Activated B cell treated with CpG ODN at 0.5 μM for 24 hours (primary cell): Measurements from ENCODE around the gene CACNA1B. TPM values are rescaled to one million over a fixed set of nuclear protein-coding genes. Genes with fewer than 3 reads are reported as not detected.
"Not testable (repeated sequence)": the region's sequence is repeated elsewhere in the genome, so short reads cannot be mapped to it uniquely, and the experiment has no call there.

Experiments used
- ATAC-seq: fragments of 200-7000 bp; cut with Tn5 transposase; one replicate; pipeline ENCODE4 v1.10.0; 2021; ENCODE audit warnings: low read depth, mild to moderate bottlenecking, moderate library complexity
- CTCF ChIA-PET: fragments of 350-600 bp; sonication (Branson Sonifier 250); formaldehyde crosslinking; loops from one replicate; lab custom pipeline; 2021; ENCODE audit warnings: antibody characterized with exemption; lab: Charles Lee
- POLR2A ChIA-PET: fragments of 350-600 bp; sonication (Branson Sonifier 250); formaldehyde crosslinking; loops from one replicate; lab custom pipeline; 2021; ENCODE audit warnings: antibody characterized with exemption; lab: Charles Lee
- DNase-seq: peaks from one replicate; pipeline ENCODE4 v3.0.0; 2022
- H3K27ac Mint-ChIP-seq: one replicate; pipeline ENCODE4 v1.8.0; 2020; ENCODE audit warnings: mixed read lengths
- H3K27me3 Mint-ChIP-seq: one replicate; pipeline ENCODE4 v1.8.0; 2021; ENCODE audit warnings: mixed read lengths
- H3K36me3 Mint-ChIP-seq: one replicate; pipeline ENCODE4 v1.8.0; 2021; ENCODE audit warnings: low read depth, mixed read lengths
- H3K4me1 Mint-ChIP-seq: one replicate; pipeline ENCODE4 v1.8.0; 2021; ENCODE audit warnings: mixed read lengths
- H3K4me3 Mint-ChIP-seq: one replicate; pipeline ENCODE4 v1.8.0; 2020; ENCODE audit warnings: mild to moderate bottlenecking, mixed read lengths
- H3K9me3 Mint-ChIP-seq: one replicate; pipeline ENCODE4 v1.8.0; 2020; ENCODE audit warnings: mixed read lengths
- CTCF ChIP-seq: fragments of 200-600 bp; IDR thresholded peaks from one replicate; pipeline ENCODE4 v1.8.0; 2022; ENCODE audit warnings: antibody characterized with exemption, mild to moderate bottlenecking
- intact Hi-C: fragments of 100-400 bp; cut with micrococcal nuclease; formaldehyde crosslinking; loops from one replicate; pipeline ENCODE4 v1.15.1; 2024
- total RNA-seq: library from RNA; stranded (reverse); gene quantifications from 2 replicates; pipeline ENCODE4 v1.2.3, GENCODE V29; 2022

CACNA1B gene
- total RNA-seq, 1 donor from 2014 or later = 1.5 TPM

GRCh38 chr9:138083873-138084272 lies 206.3 kb downstream of the CACNA1B start:
- peak; percentile 4 for DNase-seq
- Mint-ChIP-seq H3K4me3 (no peak overlapping the region), H3K27ac (no peak overlapping the region), H3K27me3 (peaks cover 29% of the 10 kb centered on the region), H3K36me3 (peaks cover 2% of the 10 kb centered on the region), H3K9me3 (peaks cover 19% of the 10 kb centered on the region), H3K4me1 (no peaks in the 10 kb centered on the region)
- no peak for ATAC-seq
- POLR2A ChIA-PET = no interaction called here
- TF ChIP-seq CTCF = no peak
- CTCF ChIA-PET = no interaction called here
- intact Hi-C loops = no loop called here

- intact Hi-C loops = no loop called here
- Mint-ChIP-seq H3K9me3 (peaks cover 19% of the 10 kb centered on the region), H3K27me3 (peaks cover 23% of the 10 kb centered on the region), H3K4me1 (no peaks in the 10 kb centered on the region), H3K4me3 (no peak overlapping the region), H3K36me3 (peaks cover 2% of the 10 kb centered on the region), H3K27ac (no peak overlapping the region)
- no peak for ATAC-seq
- DNase-seq = no peak
- ChIA-PET POLR2A (no interaction called here), CTCF (no interaction called here)
- no peak for TF ChIP-seq CTCF
Measured at GRCh38 chr9:138085568-138085967, 208.0 kb downstream of the CACNA1B start.

- POLR2A ChIA-PET, H3K4me1 Mint-ChIP-seq, H3K27me3 Mint-ChIP-seq, ATAC-seq, intact Hi-C loops, H3K9me3 Mint-ChIP-seq, DNase-seq, H3K27ac Mint-ChIP-seq, CTCF ChIA-PET, H3K4me3 Mint-ChIP-seq, H3K36me3 Mint-ChIP-seq: not testable (repeated sequence)
Measured at GRCh38 chr9:138092057-138092456, 214.5 kb downstream of the CACNA1B start.

- no peak for ATAC-seq
- H3K4me1 Mint-ChIP-seq = no peaks in the 10 kb centered on the region
- POLR2A ChIA-PET = no interaction called here
Measured at GRCh38 chr9:138094028-138094427, 216.4 kb downstream of the CACNA1B start.

GRCh38 chr9:138095813-138096518 lies 218.4 kb downstream of the CACNA1B start:
- Mint-ChIP-seq H3K4me1 (no peaks in the 10 kb centered on the region), H3K4me3 (no peak overlapping the region), H3K36me3 (no peaks in the 10 kb centered on the region), H3K27ac (no peak overlapping the region), H3K9me3 (no peaks in the 10 kb centered on the region), H3K27me3 (no peaks in the 10 kb centered on the region)
- ChIA-PET POLR2A (no interaction called here), CTCF (no interaction called here)
- DNase-seq (no peak), ATAC-seq (no peak)
- intact Hi-C loops = no loop called here
- no peak for TF ChIP-seq CTCF

More at GRCh38 chr9:138094028-138094427, 216.4 kb downstream of the CACNA1B start:
- no peak for DNase-seq
- H3K27ac Mint-ChIP-seq = no peak overlapping the region
- CTCF ChIA-PET = no interaction called here
- TF ChIP-seq CTCF = no peak
- H3K4me3 Mint-ChIP-seq = no peak overlapping the region
- no peaks in the 10 kb centered on the region for H3K9me3 Mint-ChIP-seq
- peaks cover 4% of the 10 kb centered on the region for H3K27me3 Mint-ChIP-seq
- no peaks in the 10 kb centered on the region for H3K36me3 Mint-ChIP-seq
- intact Hi-C loops = no loop called here

DNA sequence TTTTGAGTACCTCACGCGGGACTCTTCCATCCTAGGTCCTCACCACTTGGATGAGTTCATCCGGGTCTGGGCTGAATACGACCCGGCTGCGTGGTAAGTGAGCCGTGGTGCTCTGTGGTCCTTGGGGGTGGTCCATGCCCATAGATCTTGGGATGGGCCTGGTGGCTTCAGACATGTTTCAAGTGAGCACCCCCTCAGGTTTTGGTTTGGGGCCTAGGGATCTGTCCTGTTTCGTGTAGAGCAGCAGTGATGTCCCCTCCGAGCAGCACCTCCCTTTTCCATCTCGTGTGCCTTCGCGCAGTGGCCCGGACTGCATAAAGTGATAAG lies 218.9 kb downstream of the CACNA1B start:
- no peaks in the 10 kb centered on the region for H3K36me3 Mint-ChIP-seq
- ATAC-seq (no peak), DNase-seq (no peak)
- no peaks in the 10 kb centered on the region for H3K27me3 Mint-ChIP-seq
- TF ChIP-seq CTCF = no peak
- H3K27ac Mint-ChIP-seq = no peak overlapping the region
- ChIA-PET CTCF (no interaction called here), POLR2A (no interaction called here)
- no peaks in the 10 kb centered on the region for H3K9me3 Mint-ChIP-seq
- H3K4me3 Mint-ChIP-seq = no peak overlapping the region
- intact Hi-C loops = no loop called here
- no peaks in the 10 kb centered on the region for H3K4me1 Mint-ChIP-seq
